NCI-H2196 (cell line): ENCODE measurements around the gene CDKL1.
"Not testable (repeated sequence)": the region's sequence is repeated elsewhere in the genome, so short reads cannot be mapped to it uniquely, and the experiment has no call there.

Source experiments
- DNase-seq: peaks from one replicate; lab custom pipeline; 2025; ENCODE audit not compliant: unreplicated experiment; lab: John Stamatoyannopoulos, UW

Gene CDKL1

DNA sequence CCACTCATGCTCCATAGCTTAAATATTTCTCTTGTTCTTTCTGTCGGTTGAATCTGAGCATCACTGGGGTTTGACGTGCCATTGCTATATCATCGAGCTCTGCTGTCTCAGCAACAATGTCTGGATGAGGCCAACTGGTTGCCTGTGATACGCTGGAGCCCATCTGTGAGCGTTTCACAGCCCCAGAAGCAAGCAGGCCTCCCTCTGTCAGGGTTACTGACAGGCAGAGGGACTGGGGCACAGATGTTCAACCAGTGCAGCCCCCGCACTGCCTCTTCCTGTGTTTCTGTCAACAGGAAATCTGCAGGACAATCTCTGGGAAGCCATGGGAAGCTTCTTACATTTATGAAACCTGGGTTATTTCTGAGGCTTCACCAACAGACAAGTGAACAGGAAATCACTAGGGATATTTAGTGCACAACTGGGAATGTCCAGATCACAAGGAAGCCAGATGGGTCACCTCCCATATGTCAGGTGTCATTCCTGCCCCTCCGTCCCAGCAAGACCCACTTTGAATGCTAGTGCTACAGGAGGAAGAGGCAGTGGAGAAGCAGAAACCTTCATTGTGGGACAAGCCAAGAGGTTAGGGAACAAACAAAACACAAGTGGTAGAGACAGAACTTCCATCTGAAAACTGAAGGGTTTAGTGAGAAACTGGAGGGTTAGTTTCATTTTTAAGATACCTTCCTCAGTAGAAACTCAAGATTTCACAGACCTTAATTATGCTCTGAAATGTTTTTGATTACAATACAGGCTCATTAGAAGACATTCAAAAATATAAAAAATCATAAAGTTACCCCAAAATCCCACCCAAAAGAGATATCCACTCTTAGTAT, 60.5 kb downstream of the CDKL1 start:
- DNase-seq = peak; percentile 15

DNA sequence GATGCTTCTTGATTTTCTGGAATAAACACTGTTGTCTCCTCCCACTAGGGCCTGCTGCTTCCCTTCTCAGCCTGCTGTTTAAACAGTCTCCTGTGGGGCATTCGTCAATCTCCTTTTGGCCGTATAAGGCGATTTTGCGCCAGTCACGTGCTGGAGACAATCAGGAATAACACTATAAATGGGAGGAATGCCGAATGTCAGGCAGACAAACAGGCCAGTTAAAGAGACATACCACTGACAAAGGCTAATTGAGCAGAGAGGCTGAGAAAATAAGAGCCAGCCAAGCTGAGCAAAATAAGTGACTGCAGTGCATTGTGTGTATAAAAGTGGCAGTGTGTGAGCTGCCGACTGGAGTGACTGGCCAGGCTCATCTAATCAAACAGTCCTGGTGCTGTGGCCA, 61.3 kb downstream of the CDKL1 start:
- peak; percentile 84 for DNase-seq

DNA sequence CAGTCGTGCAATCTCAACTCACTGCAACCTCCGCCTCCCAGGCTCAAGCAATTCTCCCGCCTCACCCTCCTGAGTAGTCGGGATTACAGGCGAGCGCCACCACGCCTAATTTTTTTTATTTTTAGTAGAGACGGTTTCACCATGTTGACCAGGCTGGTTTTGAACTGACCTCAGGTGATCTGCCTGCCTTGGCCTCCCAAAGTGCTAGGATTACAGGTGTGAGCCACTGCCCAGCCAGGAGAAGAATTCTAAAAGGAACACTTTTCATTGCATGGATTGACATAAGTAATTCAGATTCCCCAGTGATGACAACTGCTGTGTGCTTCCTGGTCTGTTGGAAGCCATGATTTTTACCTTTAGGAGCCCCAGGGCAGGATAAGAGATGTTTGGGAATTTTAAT, 62.5 kb downstream of the CDKL1 start:
- no peak for DNase-seq

DNA sequence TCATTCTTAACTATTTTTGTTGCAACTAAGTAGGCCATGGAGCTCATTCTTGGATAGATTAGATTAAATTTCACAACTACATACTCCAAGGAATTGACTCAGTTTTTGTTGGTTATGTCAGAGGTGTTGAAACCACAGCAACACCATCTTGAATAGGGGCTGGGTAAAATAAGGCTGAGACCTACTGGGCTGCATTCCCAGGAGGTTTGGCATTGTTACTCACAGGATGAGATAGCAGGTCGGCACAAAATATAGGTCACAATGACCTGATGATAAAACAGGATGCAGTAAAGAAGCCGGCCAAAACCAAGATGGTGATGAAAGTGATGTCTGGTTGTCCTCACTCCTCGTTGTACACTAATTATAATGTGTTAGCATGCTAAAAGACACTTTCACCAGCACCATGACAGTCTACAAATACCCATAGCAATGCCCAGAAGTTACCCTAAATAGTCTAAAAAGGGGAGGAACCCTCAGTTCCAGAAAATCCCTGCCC, 63.6 kb downstream of the CDKL1 start:
- DNase-seq = no peak

- DNase-seq = no peak
Observed at GRCh38 chr14:50331596-50331995, 65.1 kb downstream of the CDKL1 start.

GRCh38 chr14:50321009-50321660, 75.5 kb downstream of the CDKL1 start:
- DNase-seq = peak; percentile 80

GRCh38 chr14:50320283-50320682, 76.4 kb downstream of the CDKL1 start:
- DNase-seq = no peak

GRCh38 chr14:50319721-50320120, 77.0 kb downstream of the CDKL1 start:
- no peak for DNase-seq

- DNase-seq = no peak
Observed at GRCh38 chr14:50319293-50319692, 77.4 kb downstream of the CDKL1 start.

DNA sequence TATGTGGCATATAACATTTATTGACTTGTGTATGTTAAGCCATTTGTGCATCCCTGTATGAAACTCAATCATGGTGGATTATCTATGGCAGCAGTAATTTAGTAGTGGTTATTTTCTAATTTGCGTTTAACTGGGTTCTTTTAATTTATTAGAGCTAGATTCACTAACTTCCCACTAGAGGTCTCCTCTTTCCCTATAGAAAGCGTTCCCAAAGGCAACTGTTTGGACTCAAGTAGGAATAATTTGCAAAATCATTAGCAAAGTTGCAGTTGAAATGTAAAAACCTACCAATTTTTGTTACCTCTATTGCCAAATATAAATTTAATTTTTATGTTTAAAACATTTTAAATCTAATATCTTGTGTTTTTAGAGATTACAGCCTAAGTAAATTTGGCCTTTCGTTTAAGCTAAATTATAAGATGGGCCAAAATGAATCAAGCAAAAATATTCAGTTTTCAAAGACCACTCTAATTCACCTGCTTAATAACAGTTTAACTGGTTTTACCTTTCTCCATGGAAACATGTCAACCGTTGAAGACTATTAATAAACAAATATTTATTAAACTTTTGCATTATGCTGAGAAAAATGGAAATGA, 78.6 kb downstream of the CDKL1 start:
- peak; percentile 50 for DNase-seq

DNA sequence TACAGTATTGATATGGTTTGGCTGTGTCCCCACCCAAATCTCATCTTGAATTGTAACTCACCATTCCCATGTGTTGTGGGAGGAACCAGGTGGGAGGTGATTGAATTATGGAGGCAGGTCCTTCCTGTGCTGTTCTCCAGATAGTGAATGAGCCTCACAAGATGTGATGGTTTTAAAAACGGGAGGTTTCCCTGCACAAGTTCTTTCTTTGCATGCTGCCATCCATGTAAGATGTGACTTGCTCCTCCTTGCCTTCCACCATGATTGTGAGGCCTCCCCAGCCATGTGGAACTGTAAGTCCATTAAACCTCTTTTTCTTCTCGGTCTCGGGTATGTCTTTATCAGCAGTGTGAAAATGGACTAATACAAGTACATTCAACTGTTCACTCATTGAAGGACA, 82.6 kb downstream of the CDKL1 start:
- DNase-seq = not testable (repeated sequence)

GRCh38 chr14:50312734-50313054, 84.0 kb downstream of the CDKL1 start:
- DNase-seq = no peak

GRCh38 chr14:50311972-50312733, 84.5 kb downstream of the CDKL1 start, which contains the start of the genes DMAC2L and L2HGDH:
Gene DMAC2L, plus strand, starts transcription at chr14:50312324. Its CDS starts 9,164 bp downstream, at chr14:50321488.
Gene L2HGDH, minus strand, starts transcription at chr14:50312229. Its CDS starts 79 bp downstream, at chr14:50312150.
- DNase-seq = peak; percentile 98

DNA sequence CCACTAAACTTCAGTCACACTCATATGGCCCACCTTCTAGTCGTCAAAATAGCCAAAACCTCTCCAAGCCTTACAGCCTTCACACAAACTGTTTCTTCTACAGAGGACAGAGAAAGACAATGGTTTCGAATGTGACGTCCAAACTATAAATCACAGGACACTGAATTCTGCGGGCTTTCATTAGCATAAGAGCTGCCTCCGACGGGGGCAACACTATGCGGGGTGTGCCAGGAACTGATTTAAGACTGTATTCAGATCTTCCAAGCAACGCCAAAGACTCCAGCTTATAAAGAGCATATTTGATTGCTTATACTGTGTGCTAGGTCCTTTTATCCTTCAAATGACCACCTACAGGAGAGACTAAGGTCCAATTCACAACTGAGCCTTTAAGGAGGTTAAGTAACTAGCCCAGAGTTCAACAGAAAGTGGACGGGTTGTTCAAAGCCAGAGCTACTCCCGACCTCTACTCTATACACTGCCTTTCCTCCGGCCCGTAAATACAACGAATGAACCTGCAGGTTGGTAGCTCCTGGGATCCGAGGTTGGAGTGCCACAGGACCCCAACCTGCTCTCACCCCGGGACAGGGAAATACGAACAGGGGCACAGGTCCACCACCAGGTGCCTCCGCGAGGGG, 85.2 kb downstream of the CDKL1 start:
- no peak for DNase-seq

GRCh38 chr14:50310445-50310844, 86.2 kb downstream of the CDKL1 start:
- no peak for DNase-seq

DNA sequence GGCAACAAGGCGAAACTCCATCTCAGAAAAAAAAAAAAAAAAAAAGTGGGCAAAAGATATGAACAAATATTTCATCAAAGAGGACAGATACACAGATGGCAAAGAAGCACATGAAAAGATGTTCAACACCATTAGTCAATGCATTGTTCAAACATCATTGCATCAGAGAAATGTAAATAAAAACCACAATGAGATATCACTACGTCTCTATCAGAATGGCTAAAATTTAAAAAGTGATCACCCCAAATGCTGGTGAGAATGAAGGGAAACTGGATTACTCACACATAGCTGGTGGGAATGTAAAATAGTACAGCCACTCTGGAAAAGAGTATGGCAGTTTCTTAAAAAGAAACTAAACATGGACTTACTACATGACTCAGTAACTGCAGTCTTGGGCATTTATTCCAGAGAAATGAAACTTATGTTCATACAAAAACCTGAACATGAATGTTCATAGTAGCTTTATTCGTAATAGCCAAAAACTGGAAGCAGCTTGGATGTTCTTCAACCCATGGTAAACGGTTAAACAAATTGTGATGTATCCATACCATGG, 88.2 kb downstream of the CDKL1 start:
- no peak for DNase-seq

DNA sequence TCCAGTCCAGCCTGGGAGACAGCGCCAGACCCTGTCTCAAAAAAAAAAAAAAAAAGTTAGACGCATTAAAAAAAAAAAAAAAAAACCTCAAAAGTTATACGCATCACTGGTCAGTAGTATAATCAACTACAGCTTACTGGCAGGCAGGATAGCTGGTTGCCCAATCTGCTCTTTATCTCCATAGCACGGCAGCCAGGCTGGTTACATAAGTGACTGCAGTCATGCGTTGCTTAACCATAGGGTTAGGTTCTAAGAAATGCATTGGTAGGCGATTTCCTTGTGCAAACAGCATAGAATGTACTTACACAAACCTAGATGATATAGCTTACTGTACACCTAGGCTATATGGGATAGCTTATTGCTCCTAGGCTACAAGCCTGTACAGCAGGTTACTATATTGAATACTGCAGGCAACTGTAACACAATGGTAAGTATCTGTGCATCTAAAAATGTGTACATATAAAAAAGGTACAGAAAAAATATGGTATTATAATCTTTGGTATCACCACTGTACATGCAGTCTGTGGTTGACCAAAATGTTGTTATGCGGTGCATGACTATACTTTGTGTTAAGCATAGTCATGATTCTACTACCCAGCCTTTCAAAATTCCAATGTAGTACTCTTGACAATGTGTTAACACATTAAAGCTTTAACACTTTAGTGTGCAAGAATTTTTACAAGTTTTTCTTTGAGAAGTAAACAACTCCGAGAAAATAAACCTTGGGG, 92.8 kb downstream of the CDKL1 start:
- DNase-seq = no peak

DNA sequence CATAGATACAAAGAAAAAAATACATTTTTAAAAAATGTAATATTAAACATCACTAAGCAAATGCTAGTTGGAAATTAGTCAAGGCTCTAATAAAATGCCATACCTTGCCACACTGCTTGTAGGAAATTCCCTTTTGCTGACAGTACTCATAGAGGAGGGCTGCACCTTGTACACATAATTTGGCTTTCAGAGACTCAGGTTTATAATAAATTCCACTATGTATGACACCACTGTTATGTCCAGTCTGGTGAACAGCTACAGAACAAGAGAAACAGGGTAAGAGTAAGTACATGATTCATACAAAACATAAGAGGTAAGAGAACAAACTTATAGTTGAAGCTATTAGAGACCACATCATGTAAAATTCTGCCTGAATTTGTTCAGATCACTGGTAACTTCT, 94.8 kb downstream of the CDKL1 start:
- no peak for DNase-seq

DNA sequence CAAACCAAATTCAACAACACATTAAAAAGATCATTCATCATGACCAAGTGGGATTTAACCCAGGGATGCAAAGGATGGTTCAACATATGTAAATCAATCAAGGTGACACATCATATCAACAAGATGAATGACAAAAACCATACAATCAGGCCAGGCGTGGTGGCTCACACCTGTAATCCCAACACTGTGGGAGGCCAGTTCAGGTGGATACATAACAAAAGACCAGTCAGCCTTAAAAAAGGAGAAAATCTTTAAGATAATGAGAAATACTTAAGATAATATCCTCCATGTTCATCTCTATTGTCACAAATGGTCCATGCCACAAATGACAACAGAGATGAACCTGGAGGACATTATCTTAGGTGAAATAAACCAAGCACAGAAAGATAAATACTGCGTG, 97.1 kb downstream of the CDKL1 start:
- no peak for DNase-seq

GRCh38 chr14:50290306-50290705, 106.4 kb downstream of the CDKL1 start:
- DNase-seq = no peak
